Common myeloid progenitor, CD34-positive (primary cell): ENCODE results near the gene STAC.

Source experiments
- CTCF ChIA-PET: fragments of 350-600 bp; sonication (Branson Sonifier 250); formaldehyde crosslinking; loops from one replicate; lab custom pipeline; 2021; ENCODE audit warnings: antibody characterized with exemption; lab: Charles Lee
- POLR2A ChIA-PET: fragments of 350-600 bp; sonication (Branson Sonifier 250); formaldehyde crosslinking; loops from one replicate; lab custom pipeline; 2021; ENCODE audit warnings: antibody characterized with exemption; lab: Charles Lee
- DNase-seq, 3 donors: peaks; one replicate each; pipeline versions ENCODE4 v3.0.0 to v3.0.0-alpha.2; 2013
- H3K27ac ChIP-seq, 2 experiments: 1 replicate in 1 of 2; 2 replicates in 1 of 2; pipeline ENCODE4 v1.7.0; 2013; ENCODE audit warnings: inconsistent platforms in 2 of 2, low read length in 2 of 2, mild to moderate bottlenecking in 2 of 2, low read depth in 1 of 2, moderate library complexity in 1 of 2; ENCODE audit not compliant: severe bottlenecking in 2 of 2, insufficient read depth in 1 of 2, poor library complexity in 1 of 2
- H3K27me3 ChIP-seq, 5 experiments: replicated peaks in 2 of 5; 1 replicate in 3 of 5; 2 replicates in 2 of 5; pipeline versions ENCODE4 v1.6.1 to v1.7.0; 2013; ENCODE audit warnings: low read length in 4 of 5, mild to moderate bottlenecking in 2 of 5, moderate library complexity in 2 of 5, inconsistent platforms in 1 of 5; ENCODE audit not compliant: insufficient read depth in 5 of 5, control insufficient read depth in 4 of 5
- H3K36me3 ChIP-seq, 4 experiments: 1 replicate in 2 of 4; 2 replicates in 2 of 4; pipeline versions ENCODE4 v1.6.1 to v1.7.0; 2013; ENCODE audit warnings: low read length in 3 of 4, control low read depth in 1 of 4, mild to moderate bottlenecking in 1 of 4; ENCODE audit not compliant: control insufficient read depth in 4 of 4, insufficient read depth in 4 of 4
- H3K4me1 ChIP-seq, 4 experiments: 1 replicate in 3 of 4; 2 replicates in 1 of 4; pipeline versions ENCODE4 v1.6.1 to v1.7.1; 2013; ENCODE audit warnings: low read length in 3 of 4, mild to moderate bottlenecking in 3 of 4, control low read depth in 1 of 4, inconsistent platforms in 1 of 4, moderate library complexity in 1 of 4; ENCODE audit not compliant: control insufficient read depth in 4 of 4, insufficient read depth in 4 of 4; ENCODE audit errors: control extremely low read depth in 1 of 4
- H3K4me3 ChIP-seq, 7 experiments: 1 replicate in 4 of 7; 2 replicates in 3 of 7; pipeline versions ENCODE4 v1.5.1 to v1.7.0; 2013; ENCODE audit warnings: mild to moderate bottlenecking in 7 of 7, low read length in 6 of 7, moderate library complexity in 6 of 7, inconsistent platforms in 2 of 7, low read depth in 2 of 7, control low read depth in 1 of 7; ENCODE audit not compliant: insufficient read depth in 4 of 7, control insufficient read depth in 1 of 7; ENCODE audit errors: extremely low read depth in 1 of 7
- H3K9me3 ChIP-seq, 5 experiments: 1 replicate in 4 of 5; 2 replicates in 1 of 5; pipeline versions ENCODE4 v1.6.1 to v1.7.1; 2013; ENCODE audit warnings: low read length in 4 of 5, mild to moderate bottlenecking in 2 of 5, inconsistent platforms in 1 of 5, low read depth in 1 of 5, moderate library complexity in 1 of 5; ENCODE audit not compliant: control insufficient read depth in 4 of 5, insufficient read depth in 2 of 5; ENCODE audit errors: control extremely low read depth in 1 of 5
- WGBS: methylation state at CpG from one replicate; pipeline ENCODE4 v1.1.5; 2013; ENCODE audit not compliant: insufficient coverage; 5-methylcytosine and 5-hydroxymethylcytosine counted together

Gene STAC

DNA sequence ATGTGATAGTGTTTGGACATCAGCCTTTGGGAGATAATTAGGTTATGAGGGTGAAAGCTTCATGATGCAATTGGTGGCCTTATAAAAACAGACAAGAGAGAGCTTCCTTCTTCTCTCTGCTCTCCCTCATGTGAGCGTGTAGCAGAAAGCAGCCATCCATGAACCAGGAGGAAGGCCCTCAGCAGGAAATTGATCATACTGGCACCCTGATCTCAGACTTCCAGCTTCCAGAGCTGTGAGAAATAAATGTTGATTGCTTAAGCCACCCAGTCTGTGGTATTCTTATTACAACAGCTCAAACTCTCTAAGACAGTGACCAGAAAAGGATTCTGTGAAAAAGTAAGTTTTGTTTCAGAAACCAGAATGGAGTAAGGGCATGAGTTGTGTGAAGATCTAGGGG lies 13.3 kb downstream of the STAC start:
- CTCF ChIA-PET: no interaction called here
- no CpG with 5 or more reads among the region's 1 CpG for WGBS

DNA sequence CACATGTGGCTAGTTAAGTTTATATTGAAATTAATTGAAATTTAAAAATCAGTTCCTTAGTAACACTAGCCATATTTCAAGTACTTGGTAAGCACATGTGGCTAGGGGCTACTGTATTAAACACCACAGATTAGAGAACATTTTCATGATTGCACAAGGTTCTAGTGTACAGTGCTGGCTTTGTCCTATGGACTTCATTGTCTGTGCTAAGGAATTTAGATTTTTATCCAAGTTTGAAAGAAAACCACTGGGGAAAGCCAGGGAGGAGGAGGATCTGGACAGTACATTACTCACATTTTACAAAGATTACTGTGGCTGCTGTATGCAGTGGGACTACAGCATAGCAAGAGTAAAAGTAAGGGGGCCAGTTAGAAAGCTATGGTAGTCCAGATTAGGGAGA lies 13.9 kb downstream of the STAC start:
- DNase-seq: no peak
- CTCF ChIA-PET: no interaction called here
- Histone ChIP-seq H3K27me3 (no peaks in the 10 kb centered on the region), H3K9me3 (no peaks in the 10 kb centered on the region), H3K4me1 (no peaks in the 10 kb centered on the region), H3K36me3 (peaks cover 0 to 7% (median under 1%) of the 10 kb centered on the region in 4 experiments), H3K27ac (no peak overlapping the region), H3K4me3 (no peak overlapping the region)
- POLR2A ChIA-PET: no interaction called here

More for the DNA sequence above, 13.3 kb downstream of the STAC start:
- H3K36me3 ChIP-seq: peaks cover 0 to 7% (median under 1%) of the 10 kb centered on the region in 4 experiments
- no peak for DNase-seq
- H3K9me3 ChIP-seq: no peaks in the 10 kb centered on the region
- no peaks in the 10 kb centered on the region for H3K27me3 ChIP-seq
- POLR2A ChIA-PET: no interaction called here
- H3K4me1 ChIP-seq: no peaks in the 10 kb centered on the region
- no peak overlapping the region for H3K27ac ChIP-seq
- no peak overlapping the region for H3K4me3 ChIP-seq

DNA sequence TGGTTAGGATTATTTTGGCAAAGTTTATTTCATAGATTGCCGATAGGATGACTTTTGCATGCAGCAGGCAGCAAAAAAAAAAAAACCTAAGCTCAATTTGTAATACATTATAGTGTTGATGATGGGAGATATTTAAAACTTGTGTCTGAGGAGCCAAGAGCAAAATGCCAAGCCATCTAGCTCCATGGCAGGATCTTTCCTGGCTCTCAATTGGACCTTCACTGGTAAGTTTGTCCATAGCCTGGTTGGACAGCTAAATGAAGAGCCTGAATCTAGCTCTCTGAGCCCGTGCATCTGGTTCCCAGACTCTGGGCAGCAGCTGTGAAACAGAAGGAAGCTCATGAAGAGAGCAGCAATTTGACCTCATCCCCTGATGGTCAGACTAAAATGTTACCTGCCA lies 17.5 kb downstream of the STAC start:
- Histone ChIP-seq H3K4me1 (no peaks in the 10 kb centered on the region), H3K9me3 (no peaks in the 10 kb centered on the region), H3K36me3 (peaks cover 0 to 7% (median 0%) of the 10 kb centered on the region in 4 experiments), H3K4me3 (no peak overlapping the region), H3K27ac (no peak overlapping the region), H3K27me3 (no peaks in the 10 kb centered on the region)
- CTCF ChIA-PET: interaction anchor here (0.6 to 1.8 kb wide), 4 partner anchors 16 to 1103 kb away, joined by 3 to 4 read pairs (median 4); no protein-coding TSS in a partner anchor
- 100% methylated on average over 1 of the region's 2 CpGs for WGBS
- POLR2A ChIA-PET: no interaction called here
- peak in 1 of 3 donors; percentile 3 for DNase-seq

DNA sequence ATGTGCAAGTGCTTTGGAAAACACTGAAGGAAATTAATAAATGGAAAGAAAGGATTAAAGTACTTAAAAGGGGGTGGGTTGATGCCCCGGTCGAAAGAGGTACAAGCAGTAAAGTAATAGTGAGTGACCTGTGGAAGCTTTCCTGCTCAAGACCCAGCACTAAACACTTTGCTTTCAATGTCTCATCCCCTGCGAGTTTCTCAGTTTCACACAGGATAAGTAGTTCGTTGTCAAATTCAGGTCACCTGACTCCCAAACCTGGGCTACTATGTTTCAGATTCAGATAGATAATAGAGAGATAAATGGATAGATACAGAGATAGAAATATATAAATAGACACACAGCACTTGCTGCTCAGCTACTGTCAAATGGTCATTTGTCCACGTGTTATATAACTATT lies 19.6 kb downstream of the STAC start:
- Histone ChIP-seq H3K4me3 (no peak overlapping the region), H3K36me3 (no peaks in the 10 kb centered on the region), H3K9me3 (no peaks in the 10 kb centered on the region), H3K27me3 (no peaks in the 10 kb centered on the region), H3K4me1 (no peaks in the 10 kb centered on the region), H3K27ac (no peak overlapping the region)
- POLR2A ChIA-PET: no interaction called here
- DNase-seq: no peak
- CTCF ChIA-PET: no interaction called here
- WGBS: 100% methylated on average over 2 of the region's 5 CpGs

DNA sequence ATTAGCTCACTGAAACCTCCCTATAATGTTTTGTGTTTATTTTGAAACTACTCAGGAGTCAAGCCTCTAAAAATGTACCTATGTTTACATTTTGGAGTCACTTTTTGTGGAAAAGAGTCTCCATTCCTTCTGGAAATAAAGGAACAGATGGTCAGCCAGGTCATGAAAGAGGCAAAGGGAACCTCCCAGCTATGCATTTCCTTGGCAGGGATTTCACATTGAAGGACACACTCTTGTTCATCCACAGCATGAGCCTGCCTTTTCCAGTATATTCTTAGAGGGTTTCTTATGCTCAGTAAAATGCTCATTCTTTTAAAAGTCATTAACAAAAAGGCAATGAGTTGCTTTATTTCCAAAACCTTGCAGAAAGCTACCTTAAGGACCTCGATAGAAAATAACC lies 20.8 kb downstream of the STAC start:
- H3K27me3 ChIP-seq: no peaks in the 10 kb centered on the region
- 80% methylated on average over 1 of the region's 1 CpG for WGBS
- H3K36me3 ChIP-seq: no peaks in the 10 kb centered on the region
- DNase-seq: no peak
- ChIA-PET CTCF (no interaction called here), POLR2A (no interaction called here)
- H3K4me3 ChIP-seq: no peak overlapping the region
- no peaks in the 10 kb centered on the region for H3K4me1 ChIP-seq
- no peaks in the 10 kb centered on the region for H3K9me3 ChIP-seq
- H3K27ac ChIP-seq: no peak overlapping the region

DNA sequence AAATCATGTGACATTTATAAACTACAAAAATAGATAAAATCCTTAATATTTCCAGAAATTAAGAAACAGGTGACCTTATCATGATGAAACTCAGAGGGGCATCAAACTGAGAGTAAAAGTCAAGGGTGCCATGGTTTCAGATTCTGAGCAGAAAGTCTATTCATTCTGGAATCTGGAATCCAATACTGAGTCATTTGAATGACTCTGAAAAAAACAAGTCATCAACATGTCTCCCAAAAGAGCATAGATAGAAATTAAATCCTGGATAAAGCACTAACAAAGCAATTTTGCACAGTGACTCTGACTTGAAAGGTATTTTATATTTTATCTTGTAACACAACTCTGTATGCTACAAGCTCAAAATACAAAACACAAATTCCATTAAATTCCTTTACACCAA lies 23.4 kb downstream of the STAC start:
- H3K4me3 ChIP-seq: no peak overlapping the region
- H3K4me1 ChIP-seq: no peaks in the 10 kb centered on the region
- ChIA-PET POLR2A (no interaction called here), CTCF (no interaction called here)
- H3K36me3 ChIP-seq: no peaks in the 10 kb centered on the region
- no peak overlapping the region for H3K27ac ChIP-seq
- no peak for DNase-seq
- H3K27me3 ChIP-seq: no peaks in the 10 kb centered on the region
- H3K9me3 ChIP-seq: no peaks in the 10 kb centered on the region

DNA sequence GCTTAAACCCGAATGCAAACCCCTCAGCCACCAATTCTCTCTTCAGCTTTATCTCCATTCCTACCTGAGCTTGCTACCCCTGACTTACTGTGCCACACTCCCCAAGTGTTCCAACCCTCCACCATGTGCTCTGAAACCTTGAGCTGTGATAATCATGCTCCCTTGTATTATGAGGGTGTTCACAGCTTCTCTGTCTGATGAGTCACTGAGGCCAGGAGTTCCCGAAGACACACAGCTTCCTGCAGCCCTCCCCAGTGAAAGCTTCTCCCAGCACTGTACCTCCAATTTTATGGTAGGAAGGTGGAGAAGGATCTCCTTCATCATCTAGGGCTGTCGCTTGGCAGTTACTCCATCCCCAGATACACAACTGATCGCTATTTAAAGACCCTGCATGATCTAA lies 24.9 kb downstream of the STAC start:
- CTCF ChIA-PET: interaction anchor here (1.2 kb wide), 1 partner anchor 8 kb away, joined by 3 read pairs; no protein-coding TSS in a partner anchor
- no peak overlapping the region for H3K4me3 ChIP-seq
- H3K27me3 ChIP-seq: no peaks in the 10 kb centered on the region
- DNase-seq: no peak
- H3K27ac ChIP-seq: no peak overlapping the region
- POLR2A ChIA-PET: no interaction called here
- WGBS: 97% methylated on average over 3 of the region's 4 CpGs
- no peaks in the 10 kb centered on the region for H3K9me3 ChIP-seq
- no peaks in the 10 kb centered on the region for H3K4me1 ChIP-seq
- no peaks in the 10 kb centered on the region for H3K36me3 ChIP-seq
